Heart left ventricle (tissue), 16 donors: Measurements from ENCODE around the gene PICALM. TPM values are rescaled to one million over a fixed set of nuclear protein-coding genes. Genes with fewer than 3 reads are reported as not detected.
A peak's percentile ranks its signal among the peaks of the same experiment; 100 is the strongest.

Experiments
- ATAC-seq, 4 donors: fragments of 200-7000 bp; cut with Tn5 transposase; one replicate each; pipeline ENCODE4 v1.9.1; 2020 to 2022; ENCODE audit warnings: moderate library complexity in 4 of 4, mild to moderate bottlenecking in 3 of 4, moderate number of reproducible peaks in 1 of 4
- DNase-seq, 5 donors: peaks; one replicate each; pipeline ENCODE4 v3.0.0-alpha.2; 2020
- H3K27ac ChIP-seq, 12 donors: fragments of 200-600 bp; sonication (generic) in 4 of 12; one replicate each; pipeline versions ENCODE4 v1.5.0 to v1.8.0; 2016 to 2022; ENCODE audit warnings: mild to moderate bottlenecking in 2 of 12
- H3K27me3 ChIP-seq, 9 donors: fragments of 200-600 bp; sonication (generic) in 2 of 9; one replicate each; pipeline versions ENCODE4 v1.5.1 to v1.8.0; 2016 to 2022; ENCODE audit warnings: mild to moderate bottlenecking in 3 of 9
- H3K36me3 ChIP-seq, 9 donors: fragments of 200-600 bp; sonication (generic) in 2 of 9; one replicate each; pipeline versions ENCODE4 v1.5.0 to v1.8.0; 2018 to 2022; ENCODE audit warnings: mild to moderate bottlenecking in 2 of 9
- H3K4me1 ChIP-seq, 12 donors: fragments of 200-600 bp; sonication (generic) in 4 of 12; one replicate each; pipeline versions ENCODE4 v1.5.0 to v1.8.0; 2016 to 2022; ENCODE audit warnings: mild to moderate bottlenecking in 3 of 12
- H3K4me3 ChIP-seq, 12 donors: fragments of 200-600 bp; sonication (generic) in 4 of 12; one replicate each; pipeline versions ENCODE4 v1.5.0 to v1.8.0; 2017 to 2022; ENCODE audit warnings: mild to moderate bottlenecking in 9 of 12, moderate library complexity in 4 of 12
- H3K9me3 ChIP-seq, 12 donors: fragments of 200-600 bp; sonication (generic) in 4 of 12; one replicate each; pipeline versions ENCODE4 v1.5.0 to v1.8.0; 2016 to 2022; ENCODE audit warnings: mild to moderate bottlenecking in 1 of 12
- CTCF ChIP-seq, 12 donors: fragments of 200-600 bp; sonication (generic) in 4 of 12; IDR thresholded peaks; one replicate each; pipeline versions ENCODE4 v1.5.0 to v1.8.0; 2018 to 2022; ENCODE audit warnings: antibody characterized with exemption in 12 of 12, mild to moderate bottlenecking in 5 of 12
- POLR2A ChIP-seq, 2 donors: fragments of 450-650 bp; IDR thresholded peaks; one replicate each; pipeline ENCODE4 v1.6.1; 2017; ENCODE audit warnings: antibody characterized with exemption in 2 of 2, mild to moderate bottlenecking in 2 of 2, moderate library complexity in 2 of 2
- WGBS, 4 donors: extraction: QIAGEN DNeasy Blood & Tissue Kit in 2 of 4; methylation state at CpG; one replicate each; pipeline versions ENCODE4 v1.1.5 to v1.1.7; 2013 to 2018; 5-methylcytosine and 5-hydroxymethylcytosine counted together
- intact Hi-C, 10 donors: fragments of 100-400 bp; cut with DNase I; formaldehyde crosslinking; loops; one replicate each; pipeline versions ENCODE4 v1.11.1 to v1.14.2; 2022
- polyA plus RNA-seq, 2 donors: library from polyadenylated mRNA; stranded (reverse); fragments of 200-250 nt; gene quantifications; one replicate each; pipeline ENCODE4 v1.2.3, GENCODE V29; 2013
- total RNA-seq, 9 donors: library from RNA; depleted of rRNA in 2 of 9; stranded (reverse); fragments of >200 nt in 2 of 9; fragmentation: NEBNext Ultra II Directional in 3 of 9; extraction: Animal tissue kit (Norgen Biotek cat#: 25700) in 3 of 9; gene quantifications; one replicate each; pipeline versions ENCODE4 v1.1.0 to v1.2.4, GENCODE V29; 2016 to 2023
- donor health status: ischemic (EF 13 %, LVEDD 7.1; RV severe dilation, severe dysfunction).
- donor health status: healthy with polysubstance abuse.
- donor health status: DM: no; HTN: yes; CAD: no.
- donor health status: DM: no; HTN: no; CAD: no.
- donor health status: ischemic (EF 25% LVEDD 6.9; RV normal size, moderate dysfunction).
- donor health status: ischemic (EF 25% LVEDD 5.7; RV mildly dilated, moderate dysfunction).
- donor health status: healthy.
- donor health status: DM: yes; HTN: yes; CAD: no.
- donor health status: ischemic (EF 35%, LVEDD 5.7; RV mildly dilated, moderate dysfunction).
- donor health status: nonischemic (EF 11% LVEDD 7.7; RV severe dilation, severe dysfunction).
- donor health status: DM: yes; HTN: yes; CAD: no.
- donor health status: PGD.
- donor health status: ischemic (EF 29% LVEDD 5.4; RV normal size, mild dysfunction).
- donor health status: nonischemic (EF 23%, LVEDD 6.1; RV moderate dilation, normal function).

Gene PICALM
- total and polyA plus RNA-seq, 11 donors, result 36.1 to 207 (median 171) TPM

GRCh38 chr11:86069408-86070101 lies 671 bp upstream of the PICALM start:
- TF ChIP-seq CTCF (IDR thresholded peaks at IDR 0.05) (no peak), POLR2A (IDR thresholded peaks at IDR 0.05) (no peak)
- WGBS, 4 donors, result 1 to 2% (median 1%) methylated on average over 10 to 14 of the region's 14 CpGs

DNA sequence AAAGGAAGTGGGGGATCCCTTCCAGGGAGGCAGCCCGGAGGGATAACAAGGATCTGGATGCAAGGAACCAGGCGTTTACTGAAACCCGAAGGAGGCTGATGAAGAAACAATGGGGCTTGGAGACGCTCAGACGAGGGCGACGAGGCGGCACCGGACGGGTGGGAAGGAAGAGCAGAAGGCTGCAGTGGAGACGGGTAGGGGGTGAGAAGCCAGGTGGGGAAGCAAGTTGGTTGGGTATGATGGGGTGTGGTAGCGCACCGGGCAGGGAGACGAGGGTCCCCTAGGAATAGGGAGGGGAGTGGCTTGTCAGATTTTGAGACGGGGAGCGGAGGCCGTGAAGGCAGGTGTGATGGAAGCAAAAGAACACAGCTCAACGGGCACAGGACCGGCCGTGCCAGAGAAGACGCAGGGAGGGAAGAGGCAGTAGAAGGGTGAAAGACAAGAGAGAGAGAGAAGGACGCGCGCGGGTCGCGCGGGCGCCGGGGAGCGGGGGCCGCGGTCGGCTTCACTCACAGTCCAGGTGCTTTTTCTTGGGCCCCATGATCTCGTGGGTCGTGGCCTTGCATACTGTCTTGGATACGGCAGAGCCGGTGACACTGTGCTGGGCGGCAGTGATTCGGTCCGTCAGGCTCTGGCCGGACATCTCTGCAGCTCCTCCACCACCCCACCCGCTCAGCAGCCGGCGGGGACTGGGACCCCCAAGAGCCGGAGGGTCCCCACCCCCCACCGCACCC lies 579 bp downstream of the PICALM start:
- Histone ChIP-seq H3K27me3 (no peaks in the 10 kb centered on the region), H3K4me1 (peaks cover 3 to 46% (median 38%) of the 10 kb centered on the region in 12 donors), H3K36me3 (no peaks in the 10 kb centered on the region), H3K4me3 (peak overlapping the region; percentile 72 to 99 (median 91)), H3K27ac (peak overlapping the region; percentile 96 to 99 (median 98)), H3K9me3 (no peaks in the 10 kb centered on the region)
- 0 to 1% (median 1%) methylated on average over 38 to 47 of the region's 47 CpGs for WGBS, 4 donors
- ATAC-seq, result peak in 3 of 4 donors; percentile 0 to 6 (median 3)
- intact Hi-C loops, result loop anchor here in 7 of 10 donors (1.0 to 5.0 kb wide), 6 partner anchors 26 to 125 kb away; no protein-coding TSS in a partner anchor
- DNase-seq, result peak; percentile 44 to 60 (median 51)
- TF ChIP-seq POLR2A (IDR thresholded peaks at IDR 0.05) (peak in 1 of 2 donors; percentile 15), CTCF (IDR thresholded peaks at IDR 0.05) (no peak)

More at GRCh38 chr11:86069408-86070101, 671 bp upstream of the PICALM start:
- DNase-seq (peak in 4 of 5 donors; percentile 34 to 71 (median 65)), ATAC-seq (peak; percentile 68 to 84 (median 72))
- Histone ChIP-seq H3K4me3 (peak overlapping the region; percentile 19 to 99 (median 86)), H3K4me1 (peaks cover 0 to 33% (median 25%) of the 10 kb centered on the region in 12 donors), H3K9me3 (no peaks in the 10 kb centered on the region), H3K27me3 (no peaks in the 10 kb centered on the region), H3K36me3 (no peaks in the 10 kb centered on the region), H3K27ac (peak overlapping the region; percentile 96 to 99 (median 98))
- intact Hi-C loops, result loop anchor here (1.0 to 10.0 kb wide), 10 partner anchors 27 to 124 kb away; no protein-coding TSS in a partner anchor

DNA sequence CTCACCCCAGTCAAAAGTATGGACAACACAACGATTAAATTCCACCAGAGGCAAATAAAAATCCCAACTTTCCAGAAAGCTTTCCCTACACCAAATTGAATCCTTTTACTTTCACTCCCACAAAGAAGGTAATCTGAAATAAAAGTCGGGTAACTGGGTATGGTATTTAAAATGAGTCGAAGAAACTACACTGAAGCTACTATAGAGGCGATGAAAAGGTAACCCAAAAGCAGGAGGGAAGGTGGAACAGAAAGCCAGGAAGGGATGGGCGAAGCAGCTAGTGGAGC lies 1.1 kb downstream of the PICALM start:
- Histone ChIP-seq H3K36me3 (no peaks in the 10 kb centered on the region), H3K9me3 (no peaks in the 10 kb centered on the region), H3K27me3 (no peaks in the 10 kb centered on the region), H3K4me3 (peak overlapping the region; percentile 72 to 99 (median 91)), H3K4me1 (peaks cover 6 to 51% (median 43%) of the 10 kb centered on the region in 12 donors), H3K27ac (peak overlapping the region; percentile 96 to 99 (median 98))
- no peak for ATAC-seq
- 0 to 1% (median 0%) methylated on average over 4 to 5 of the region's 5 CpGs for WGBS, 4 donors
- no peak for DNase-seq
- TF ChIP-seq CTCF (IDR thresholded peaks at IDR 0.05) (peak in 1 of 12 donors; percentile 10), POLR2A (IDR thresholded peaks at IDR 0.05) (no peak)
- intact Hi-C loops, result loop anchor here in 7 of 10 donors (1.0 to 5.0 kb wide), 6 partner anchors 25 to 126 kb away; no protein-coding TSS in a partner anchor
